Measurements from ENCODE around the gene CTBP2. TPM values are rescaled to one million over a fixed set of nuclear protein-coding genes. Genes with fewer than 3 reads are reported as not detected.
"Not testable (repeated sequence)": the region's sequence is repeated elsewhere in the genome, so short reads cannot be mapped to it uniquely, and the experiment has no call there.

CTBP2 gene
- polyA plus RNA-seq, 6 donors from 2014 or later = 0.11 to 2.1 (median 0.40) TPM; not detected in 1

- ATAC-seq (ENCODE audit: low read depth in 2 of 2) = no peak
- Mint-ChIP-seq H3K4me1 (no peaks in the 10 kb centered on the region), H3K27me3 (peaks cover 46 to 52% (median 47%) of the 10 kb centered on the region in 3 donors), H3K36me3 (no peaks in the 10 kb centered on the region), H3K9me3 (peaks cover 0 to 12% (median 0%) of the 10 kb centered on the region in 7 donors), H3K4me3 (no peak overlapping the region), H3K27ac (peak overlapping the region in 1 of 6 donors; percentile 51)
- DNase-seq = no peak
Measured at GRCh38 chr10:125172694-125173093, 12.3 kb upstream of the CTBP2 start.

GRCh38 chr10:125171402-125172306, 11.3 kb upstream of the CTBP2 start:
- no peak overlapping the region for H3K4me3 Mint-ChIP-seq
- H3K27ac Mint-ChIP-seq = no peak overlapping the region
- peaks cover 38 to 47% (median 43%) of the 10 kb centered on the region in 3 donors for H3K27me3 Mint-ChIP-seq
- DNase-seq (no peak), ATAC-seq (ENCODE audit: low read depth in 2 of 2) (no peak)
- peaks cover 0 to 10% (median 0%) of the 10 kb centered on the region in 7 donors for H3K9me3 Mint-ChIP-seq
- H3K4me1 Mint-ChIP-seq = no peaks in the 10 kb centered on the region
- no peaks in the 10 kb centered on the region for H3K36me3 Mint-ChIP-seq

- Mint-ChIP-seq H3K27ac (no peak overlapping the region), H3K27me3 (peaks cover 27 to 30% (median 27%) of the 10 kb centered on the region in 3 donors), H3K36me3 (no peaks in the 10 kb centered on the region), H3K4me1 (no peaks in the 10 kb centered on the region), H3K4me3 (no peak overlapping the region), H3K9me3 (peaks cover 0 to 3% (median 0%) of the 10 kb centered on the region in 7 donors)
- ATAC-seq (ENCODE audit: low read depth in 2 of 2) (no peak), DNase-seq (no peak)
Measured at GRCh38 chr10:125169915-125170314, 9.6 kb upstream of the CTBP2 start.

GRCh38 chr10:125169279-125169678, 8.9 kb upstream of the CTBP2 start:
- Mint-ChIP-seq H3K4me1 (no peaks in the 10 kb centered on the region), H3K9me3 (peaks cover 0 to 3% (median 0%) of the 10 kb centered on the region in 7 donors), H3K27ac (no peak overlapping the region), H3K4me3 (no peak overlapping the region), H3K36me3 (no peaks in the 10 kb centered on the region), H3K27me3 (peaks cover 23 to 30% (median 29%) of the 10 kb centered on the region in 3 donors)
- ATAC-seq (ENCODE audit: low read depth in 2 of 2) (no peak), DNase-seq (no peak)

GRCh38 chr10:125166658-125167057, 6.3 kb upstream of the CTBP2 start:
- Mint-ChIP-seq H3K36me3 (no peaks in the 10 kb centered on the region), H3K27ac (no peak overlapping the region), H3K4me3 (no peak overlapping the region), H3K9me3 (peaks cover 0 to 3% (median 0%) of the 10 kb centered on the region in 7 donors), H3K4me1 (no peaks in the 10 kb centered on the region), H3K27me3 (peaks cover 18 to 39% (median 23%) of the 10 kb centered on the region in 3 donors)
- ATAC-seq (ENCODE audit: low read depth in 2 of 2) = no peak
- DNase-seq = no peak

GRCh38 chr10:125165584-125166573, 5.5 kb upstream of the CTBP2 start:
- Mint-ChIP-seq H3K4me3 (peak overlapping the region in 2 of 8 donors; percentile 47 to 55), H3K27ac (no peak overlapping the region), H3K27me3 (peaks cover 12 to 40% (median 19%) of the 10 kb centered on the region in 3 donors), H3K9me3 (peaks cover 0 to 3% (median 0%) of the 10 kb centered on the region in 7 donors), H3K4me1 (no peaks in the 10 kb centered on the region), H3K36me3 (no peaks in the 10 kb centered on the region)
- no peak for ATAC-seq (ENCODE audit: low read depth in 2 of 2)
- no peak for DNase-seq

GRCh38 chr10:125164421-125164820, 4.1 kb upstream of the CTBP2 start:
- DNase-seq (no peak), ATAC-seq (ENCODE audit: low read depth in 2 of 2) (no peak)
- Mint-ChIP-seq H3K27me3 (peaks cover 0 to 26% (median 15%) of the 10 kb centered on the region in 3 donors), H3K4me3 (peak overlapping the region in 1 of 8 donors; percentile 79), H3K36me3 (no peaks in the 10 kb centered on the region), H3K27ac (no peak overlapping the region), H3K9me3 (peaks cover 0 to 1% (median 0%) of the 10 kb centered on the region in 7 donors), H3K4me1 (no peaks in the 10 kb centered on the region)

GRCh38 chr10:125163803-125164202, 3.4 kb upstream of the CTBP2 start:
- ATAC-seq (ENCODE audit: low read depth in 2 of 2) = no peak
- Mint-ChIP-seq H3K4me3 (no peak overlapping the region), H3K36me3 (no peaks in the 10 kb centered on the region), H3K27ac (no peak overlapping the region), H3K4me1 (no peaks in the 10 kb centered on the region), H3K9me3 (peaks cover 0 to 1% (median 0%) of the 10 kb centered on the region in 7 donors), H3K27me3 (peaks cover 0 to 26% (median 15%) of the 10 kb centered on the region in 3 donors)
- no peak for DNase-seq

GRCh38 chr10:125163312-125163711, 2.9 kb upstream of the CTBP2 start:
- H3K27ac Mint-ChIP-seq; ATAC-seq (ENCODE audit: low read depth in 2 of 2); H3K9me3 Mint-ChIP-seq; H3K4me1 Mint-ChIP-seq; DNase-seq; H3K36me3 Mint-ChIP-seq: not testable (repeated sequence)
- H3K27me3 Mint-ChIP-seq = peaks cover 3 to 29% (median 18%) of the 10 kb centered on the region in 3 donors
- peak overlapping the region in 1 of 8 donors; percentile 83 for H3K4me3 Mint-ChIP-seq

GRCh38 chr10:125162120-125162931, 2.0 kb upstream of the CTBP2 start:
- H3K27me3 Mint-ChIP-seq = peaks cover 13 to 37% (median 26%) of the 10 kb centered on the region in 3 donors
- H3K27ac Mint-ChIP-seq = no peak overlapping the region
- ATAC-seq (ENCODE audit: low read depth in 2 of 2) = no peak
- no peak for DNase-seq
- no peaks in the 10 kb centered on the region for H3K36me3 Mint-ChIP-seq
- H3K9me3 Mint-ChIP-seq = peaks cover 0 to 1% (median 0%) of the 10 kb centered on the region in 7 donors
- peaks cover 4 to 7% (median 6%) of the 10 kb centered on the region in 3 donors for H3K4me1 Mint-ChIP-seq
- peak overlapping the region; percentile 57 to 83 (median 74) for H3K4me3 Mint-ChIP-seq

GRCh38 chr10:125161707-125162119, 1.4 kb upstream of the CTBP2 start:
- no peaks in the 10 kb centered on the region for H3K36me3 Mint-ChIP-seq
- DNase-seq = no peak

More at GRCh38 chr10:125161707-125162119, 1.4 kb upstream of the CTBP2 start:
- ATAC-seq (ENCODE audit: low read depth in 2 of 2) = no peak
- peaks cover 19 to 44% (median 25%) of the 10 kb centered on the region in 3 donors for H3K27me3 Mint-ChIP-seq
- peaks cover 0 to 1% (median 0%) of the 10 kb centered on the region in 7 donors for H3K9me3 Mint-ChIP-seq
- peak overlapping the region; percentile 69 to 84 (median 78) for H3K4me3 Mint-ChIP-seq
- H3K4me1 Mint-ChIP-seq = peaks cover 4 to 7% (median 6%) of the 10 kb centered on the region in 3 donors
- no peak overlapping the region for H3K27ac Mint-ChIP-seq
